HepG2 (cell line): ENCODE measurements around the gene PNPLA2. TPM values are rescaled to one million over a fixed set of nuclear protein-coding genes. Genes with fewer than 3 reads are reported as not detected.

ENCODE experiments used
- ARID4A ChIP-seq: sonication (generic); formaldehyde crosslinking; IDR thresholded peaks from 2 replicates; pipeline ENCODE4 v1.5.0; 2020; ENCODE audit warnings: mild to moderate bottlenecking, missing genetic modification reagents, borderline replicate concordance
- ELK4 ChIP-seq: sonication (generic); formaldehyde crosslinking; IDR thresholded peaks from 2 replicates; pipeline ENCODE4 v1.9.0; 2021; ENCODE audit warnings: missing genetic modification reagents, borderline replicate concordance
- PITX1 ChIP-seq: sonication (generic); formaldehyde crosslinking; IDR thresholded peaks from 2 replicates; pipeline ENCODE4 v1.5.1; 2020; ENCODE audit warnings: mild to moderate bottlenecking, missing genetic modification reagents
- SAFB2 ChIP-seq: sonication (generic); formaldehyde crosslinking; IDR thresholded peaks from 2 replicates; pipeline ENCODE4 v1.5.1; 2020; ENCODE audit warnings: missing genetic modification reagents, low read depth, mild to moderate bottlenecking, borderline replicate concordance
- TFDP2 ChIP-seq: sonication (generic); formaldehyde crosslinking; IDR thresholded peaks from 2 replicates; pipeline ENCODE4 v1.4.0; 2020; ENCODE audit warnings: missing genetic modification reagents
- ZBTB10 ChIP-seq: sonication (generic); formaldehyde crosslinking; IDR thresholded peaks from 2 replicates; pipeline ENCODE4 v1.4.0; 2020; ENCODE audit warnings: missing genetic modification reagents, borderline replicate concordance
- ZBTB33 ChIP-seq: sonication (generic); formaldehyde crosslinking; IDR thresholded peaks from 2 replicates; pipeline ENCODE4 v1.4.0; 2020; ENCODE audit warnings: missing genetic modification reagents
- ZMYM4 ChIP-seq: sonication (generic); formaldehyde crosslinking; IDR thresholded peaks from 2 replicates; pipeline ENCODE4 v1.8.1; 2023; ENCODE audit warnings: mild to moderate bottlenecking, missing genetic modification reagents
- ZNF276 ChIP-seq: sonication (generic); formaldehyde crosslinking; IDR thresholded peaks from 2 replicates; pipeline ENCODE4 v1.4.0; 2020; ENCODE audit warnings: mild to moderate bottlenecking, low read depth, missing genetic modification reagents
- ZSCAN12 ChIP-seq: sonication (generic); formaldehyde crosslinking; IDR thresholded peaks from 2 replicates; pipeline ENCODE4 v1.9.0; 2021; ENCODE audit warnings: mild to moderate bottlenecking, missing genetic modification reagents
- polyA plus RNA-seq, 8 experiments: library from polyadenylated mRNA; depleted of rRNA in 3 of 8; stranded (reverse) in 7 of 8; unstranded in 1 of 8; fragments of >200 nt; fragmentation: Illumina TruSeq in 4 of 8; extraction: Trizol in 4 of 8; gene quantifications; 2 replicates each; pipeline versions ENCODE4 v1.2.1 to v1.2.3, GENCODE V29; 2011 to 2016; ENCODE audit warnings: low read depth in 4 of 8, missing spikeins in 1 of 8, mixed read lengths in 1 of 8; ENCODE audit not compliant: insufficient read depth in 1 of 8
- total RNA-seq, 5 experiments: library from RNA; depleted of rRNA; stranded (reverse); fragments of >200 nt; fragmentation: Illumina TruSeq; extraction: Trizol; gene quantifications; 2 replicates each; pipeline ENCODE4 v1.2.3, GENCODE V29; 2016; ENCODE audit warnings: low read depth in 1 of 5

PNPLA2 gene
- total and polyA plus RNA-seq, 2 of the 13 experiments (the other 11 are each of a cell fraction or from before 2014, with no cell fraction given) = 10.5 to 43.2 TPM

GRCh38 chr11:827146-827896 is 8.6 kb downstream of the PNPLA2 start (continued):
- TF ChIP-seq ZBTB33 = peak; percentile 37; the same call in 1 of the 2 replicates
- TF ChIP-seq ZNF276 (CRISPR knock-in tag) = peak; percentile 60; the same call in 1 of the 2 replicates
- TF ChIP-seq PITX1 (CRISPR knock-in tag) = 0 out of 2 replicates have a peak, but pooled peaks have one; percentile 54
- peak; percentile 62; the same call in 1 of the 2 replicates for TF ChIP-seq ZMYM4
- peak; percentile 78; the same call in 1 of the 2 replicates for TF ChIP-seq SAFB2
- no peak for TF ChIP-seq ELK4 (CRISPR knock-in tag)
- peak; percentile 57; the same call in 1 of the 2 replicates for TF ChIP-seq TFDP2 (CRISPR knock-in tag)
- TF ChIP-seq ZBTB10 = peak; percentile 92; the same call in 1 of the 2 replicates
- TF ChIP-seq ZSCAN12 (CRISPR knock-in tag) = no peak
- peak; percentile 96 for TF ChIP-seq ARID4A (CRISPR knock-in tag)
